Left renal pelvis (tissue), 4 donors: ENCODE data around the gene PTPRG. TPM values are rescaled to one million over a fixed set of nuclear protein-coding genes. Genes with fewer than 3 reads are reported as not detected.
A peak's percentile ranks its signal among the peaks of the same experiment; 100 is the strongest.

Experiments used
- DNase-seq, 4 donors: peaks; one replicate each; pipeline ENCODE4 v3.0.0-alpha.2; 2013; ENCODE audit warnings: low read depth in 4 of 4, low spot score in 3 of 4
- polyA plus RNA-seq, 4 donors: library from polyadenylated mRNA; unstranded; fragments of 120-200 nt; gene quantifications; one replicate each; pipeline ENCODE4 v1.2.1, GENCODE V29; 2013; ENCODE audit not compliant: insufficient read length in 4 of 4

Gene PTPRG
- polyA plus RNA-seq, 4 donors = 42.4 to 90.2 (median 79.5) TPM

- DNase-seq = no peak
These were observed 591.9 kb downstream of the PTPRG start for GRCh38 chr3:62153231-62153630.

- DNase-seq = no peak
These were observed 593.2 kb downstream of the PTPRG start for GRCh38 chr3:62154457-62155148.

GRCh38 chr3:62159056-62159708 lies 597.8 kb downstream of the PTPRG start:
- no peak for DNase-seq

- no peak for DNase-seq
These were observed 598.3 kb downstream of the PTPRG start for GRCh38 chr3:62159709-62160092.

DNA sequence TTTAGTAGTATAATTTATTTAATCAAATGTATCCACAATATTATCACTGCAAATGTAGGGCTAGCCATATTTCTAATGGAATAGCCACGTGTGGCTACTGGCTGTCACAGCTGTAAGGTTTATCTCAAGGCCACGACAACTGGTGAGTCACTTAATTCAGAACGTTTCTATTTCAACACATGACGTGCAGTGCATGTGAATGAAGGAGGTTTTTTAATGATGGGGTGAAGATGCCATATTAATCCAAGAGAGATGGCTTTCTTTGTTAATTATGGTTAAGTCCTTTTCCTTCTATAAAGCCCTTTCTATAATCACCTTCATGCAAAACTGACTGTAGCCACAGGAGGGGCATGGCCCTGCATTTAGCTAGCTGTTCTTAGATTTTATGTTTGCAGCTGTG lies 600.0 kb downstream of the PTPRG start:
- DNase-seq = no peak

DNA sequence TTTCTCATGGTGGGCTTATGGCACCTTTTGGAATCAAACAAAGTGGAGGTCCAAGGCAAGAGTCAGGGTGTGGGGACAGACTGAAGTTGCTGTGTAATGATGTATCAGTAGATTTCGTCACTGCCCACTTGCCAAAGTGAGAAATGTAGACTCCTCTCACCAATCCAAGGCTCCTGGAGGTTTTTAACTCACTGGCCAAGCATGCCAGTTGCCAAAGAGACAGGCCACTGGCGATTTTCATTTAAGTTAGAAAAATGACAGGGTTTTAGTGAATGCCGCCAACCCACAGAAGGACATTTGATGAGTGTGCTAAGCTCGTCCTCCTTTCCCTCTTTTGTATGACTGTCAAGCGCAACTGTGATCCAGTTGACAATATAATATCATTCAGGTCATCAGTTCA lies 602.8 kb downstream of the PTPRG start:
- DNase-seq = no peak

DNA sequence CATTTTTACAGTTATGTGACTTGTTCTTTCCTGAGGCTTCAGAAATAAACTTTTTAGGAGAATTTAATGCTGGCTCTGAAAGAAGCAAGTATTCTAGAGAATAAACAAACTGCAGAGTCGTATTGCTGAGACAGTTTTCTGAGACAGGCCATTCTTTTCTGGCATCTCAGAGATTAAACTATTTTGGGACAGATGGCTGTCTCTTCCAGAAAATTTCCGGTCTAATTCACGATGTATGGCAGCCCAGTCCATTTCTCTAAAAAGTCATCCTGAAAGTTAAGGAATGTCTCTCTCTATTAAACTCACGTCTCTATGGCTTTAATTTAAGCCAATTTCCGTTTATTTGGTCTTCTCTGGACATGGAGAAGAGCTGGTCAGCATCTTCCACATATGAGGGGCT lies 603.4 kb downstream of the PTPRG start:
- DNase-seq = no peak

GRCh38 chr3:62167566-62168262 lies 606.3 kb downstream of the PTPRG start:
- no peak for DNase-seq

GRCh38 chr3:62168356-62168755 lies 607.0 kb downstream of the PTPRG start:
- DNase-seq = no peak

GRCh38 chr3:62169906-62170660 lies 608.7 kb downstream of the PTPRG start:
- DNase-seq = no peak

GRCh38 chr3:62171789-62172188 lies 610.4 kb downstream of the PTPRG start:
- DNase-seq = no peak

DNA sequence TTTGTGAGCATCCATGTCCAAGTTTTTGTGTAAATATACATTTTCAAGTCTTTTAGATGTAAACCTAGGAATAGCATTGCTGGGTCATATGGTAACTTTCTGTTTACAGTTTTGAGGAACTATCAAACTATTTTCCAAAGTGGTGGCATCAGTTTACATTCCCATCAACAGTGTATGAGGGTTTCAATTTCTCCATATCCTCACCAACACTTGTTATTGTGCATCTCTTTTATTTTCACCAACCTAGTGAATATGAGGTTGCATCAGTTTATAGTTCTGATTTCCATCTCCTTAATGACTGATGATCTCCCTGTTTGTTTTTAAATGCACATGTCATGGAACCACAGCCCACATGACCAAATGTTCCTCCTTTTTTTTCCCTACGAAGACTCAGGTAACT lies 610.8 kb downstream of the PTPRG start:
- DNase-seq = no peak

DNA sequence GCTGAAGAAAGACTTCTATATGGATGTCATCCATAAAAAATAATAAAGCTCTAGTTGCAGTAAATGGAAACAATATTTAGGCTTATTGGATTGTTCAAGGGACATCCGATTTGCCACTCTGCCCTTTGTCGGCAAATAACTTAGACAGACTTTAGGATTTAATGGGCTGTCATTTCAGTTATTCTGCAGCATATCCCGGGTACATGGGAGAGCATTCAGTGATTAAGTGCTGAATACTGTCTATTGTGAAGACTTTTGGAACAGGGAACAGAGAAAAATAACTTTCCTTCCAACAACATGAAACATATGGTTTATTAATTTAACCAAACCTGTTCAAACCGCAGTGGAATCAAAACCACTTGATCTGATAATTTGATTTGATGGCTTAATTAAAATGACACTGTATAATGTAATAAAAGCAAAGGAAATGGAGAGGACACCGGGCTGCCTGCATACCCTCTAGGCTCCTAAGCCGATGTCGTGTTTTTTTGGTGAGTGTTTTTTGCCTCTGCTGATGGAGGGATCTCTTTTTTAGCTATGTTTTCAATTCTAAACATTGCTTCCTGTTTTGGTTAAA lies 612.7 kb downstream of the PTPRG start:
- DNase-seq = no peak

DNA sequence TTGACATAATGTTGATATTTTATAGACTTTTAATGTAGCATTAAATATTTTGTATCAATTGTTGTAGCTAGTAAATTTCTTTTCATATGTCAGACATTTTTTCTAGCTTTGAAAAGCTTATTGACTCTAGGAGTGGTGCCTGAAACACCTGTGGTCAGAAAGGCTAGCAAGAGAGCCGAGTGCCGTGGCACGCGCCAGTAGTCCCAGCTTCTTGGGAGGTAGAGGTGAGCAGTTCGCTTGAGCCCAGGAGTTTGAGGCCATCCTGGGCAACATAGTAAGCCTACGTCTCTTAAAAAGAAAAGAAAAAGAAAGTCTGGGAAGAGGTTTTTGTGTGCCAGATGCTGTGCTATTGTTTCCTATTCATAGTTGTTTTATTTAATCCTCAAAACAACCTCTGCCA lies 613.8 kb downstream of the PTPRG start:
- no peak for DNase-seq

DNA sequence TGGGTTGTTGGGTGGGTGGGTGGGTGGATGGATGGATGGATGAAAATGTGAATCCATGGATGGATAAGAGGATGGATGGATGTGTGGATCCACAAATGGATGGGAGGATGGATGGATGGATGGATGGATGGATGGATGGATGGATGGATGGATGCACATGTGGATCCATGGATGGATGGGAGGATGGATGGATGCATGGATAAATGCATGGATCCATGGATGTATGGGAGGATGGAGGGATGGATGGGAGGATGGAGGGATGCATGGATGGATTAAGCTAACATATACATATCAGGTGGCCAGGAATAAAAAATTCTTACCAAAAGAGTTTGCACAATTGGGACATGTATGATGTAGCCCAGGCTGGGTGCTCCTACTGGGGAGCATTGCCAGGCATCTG lies 616.7 kb downstream of the PTPRG start:
- DNase-seq = no peak

DNA sequence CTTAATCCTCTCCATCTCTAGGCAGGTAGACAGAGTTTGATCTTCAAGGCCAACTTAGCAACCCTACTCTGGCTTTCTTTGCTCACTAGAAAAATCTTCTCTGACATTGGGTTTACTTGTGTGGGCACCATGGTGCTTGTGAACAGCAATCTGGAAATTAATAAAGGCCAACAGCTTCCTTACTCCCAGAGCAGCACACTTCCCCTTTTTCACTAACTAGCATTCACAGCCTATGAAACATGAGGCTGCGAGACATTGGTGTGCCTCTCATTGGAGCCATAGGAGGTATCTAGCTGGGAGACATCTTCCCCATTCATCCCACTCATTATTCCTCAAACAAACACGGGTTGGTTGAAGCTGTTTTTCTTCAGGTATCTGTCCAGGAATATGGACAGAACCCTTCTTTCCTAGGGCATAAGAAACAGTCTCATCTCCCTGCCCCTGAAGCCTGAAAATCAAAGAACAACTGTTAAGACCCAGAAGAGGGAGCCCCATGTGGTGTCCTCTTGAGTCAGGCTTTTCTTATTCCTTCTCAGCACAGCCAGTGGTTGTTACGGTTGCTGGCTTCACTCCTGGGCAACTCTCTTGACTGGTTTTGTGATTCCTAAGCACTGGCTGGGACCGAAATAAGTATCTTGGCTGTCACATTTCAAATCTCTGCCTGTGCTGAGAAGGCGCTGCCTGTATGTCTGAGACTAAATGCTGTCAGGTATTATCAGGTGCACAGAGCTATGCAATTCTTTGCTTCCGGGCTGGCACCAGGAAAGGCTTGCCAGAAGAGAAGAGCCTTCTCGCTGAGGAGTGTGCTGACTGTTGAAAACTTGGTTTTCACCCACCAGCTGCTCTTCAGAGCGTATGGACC lies 617.6 kb downstream of the PTPRG start:
- DNase-seq = no peak

- DNase-seq = no peak
These were observed 619.1 kb downstream of the PTPRG start for GRCh38 chr3:62180514-62180913.

DNA sequence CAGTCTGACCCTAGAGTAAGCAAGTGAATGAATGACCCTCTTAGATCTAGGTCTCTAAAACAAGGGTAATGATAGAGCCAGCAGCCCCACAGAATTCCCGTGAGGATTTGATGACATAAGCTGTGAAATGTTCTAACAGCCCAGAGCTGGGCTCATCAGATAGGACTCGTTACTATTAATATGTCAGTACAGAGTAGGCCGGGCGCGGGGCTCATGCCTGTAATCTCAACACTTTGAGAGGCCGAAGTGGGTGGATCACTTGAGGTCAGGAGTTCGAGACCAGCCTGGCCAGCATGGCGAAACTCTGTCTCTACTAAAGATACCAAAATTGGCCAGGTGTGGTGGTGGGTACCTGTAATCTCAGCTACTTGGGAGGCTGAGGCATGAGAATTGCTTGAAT lies 621.7 kb downstream of the PTPRG start:
- DNase-seq = no peak

- DNase-seq = no peak
These were observed 622.6 kb downstream of the PTPRG start for GRCh38 chr3:62183969-62184368.

DNA sequence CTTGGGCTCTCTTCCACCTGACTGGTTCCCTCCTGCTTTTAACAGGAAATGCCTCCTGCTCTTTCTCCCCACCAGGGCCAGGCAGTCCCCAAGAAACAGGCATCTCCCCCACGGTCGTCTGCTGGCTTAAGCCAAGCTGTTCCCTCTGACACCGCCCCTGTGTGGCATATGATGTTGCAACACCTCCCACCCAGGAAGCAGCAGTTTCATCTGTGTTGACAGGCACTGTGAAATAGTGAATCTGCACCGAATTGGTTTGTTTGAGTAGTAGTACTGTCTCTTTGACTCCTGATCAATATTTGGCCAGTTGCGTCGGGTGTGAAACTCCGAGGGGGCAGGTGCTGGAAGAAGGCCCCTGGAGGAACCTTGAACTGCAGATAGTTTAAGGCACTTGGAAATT lies 623.2 kb downstream of the PTPRG start:
- peak in 1 of 4 donors; percentile 17 for DNase-seq
